Measurements from ENCODE around the gene FAM53B.

DNA sequence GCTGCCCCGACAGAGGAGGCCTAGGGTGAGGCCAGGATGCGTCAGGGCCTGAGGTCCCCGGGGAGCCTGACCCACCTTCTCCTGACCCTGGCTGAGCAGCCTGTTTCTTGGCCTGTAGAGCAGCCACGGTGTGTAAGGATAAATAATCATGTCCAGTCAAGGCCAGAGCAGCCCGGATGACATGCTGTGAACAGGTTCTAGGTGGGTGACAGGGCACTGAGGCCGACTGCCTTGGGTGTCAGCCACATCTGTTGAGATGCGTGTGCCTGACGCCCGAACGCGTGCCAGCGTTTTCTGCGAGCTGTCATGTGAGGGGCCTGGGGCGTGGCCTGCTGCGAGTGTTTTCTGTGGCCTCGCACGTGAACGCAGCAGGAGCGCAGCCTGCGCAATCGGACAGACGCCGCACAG is 118.3 kb downstream of the FAM53B start:
- TF ChIP-seq, protein P1, sequence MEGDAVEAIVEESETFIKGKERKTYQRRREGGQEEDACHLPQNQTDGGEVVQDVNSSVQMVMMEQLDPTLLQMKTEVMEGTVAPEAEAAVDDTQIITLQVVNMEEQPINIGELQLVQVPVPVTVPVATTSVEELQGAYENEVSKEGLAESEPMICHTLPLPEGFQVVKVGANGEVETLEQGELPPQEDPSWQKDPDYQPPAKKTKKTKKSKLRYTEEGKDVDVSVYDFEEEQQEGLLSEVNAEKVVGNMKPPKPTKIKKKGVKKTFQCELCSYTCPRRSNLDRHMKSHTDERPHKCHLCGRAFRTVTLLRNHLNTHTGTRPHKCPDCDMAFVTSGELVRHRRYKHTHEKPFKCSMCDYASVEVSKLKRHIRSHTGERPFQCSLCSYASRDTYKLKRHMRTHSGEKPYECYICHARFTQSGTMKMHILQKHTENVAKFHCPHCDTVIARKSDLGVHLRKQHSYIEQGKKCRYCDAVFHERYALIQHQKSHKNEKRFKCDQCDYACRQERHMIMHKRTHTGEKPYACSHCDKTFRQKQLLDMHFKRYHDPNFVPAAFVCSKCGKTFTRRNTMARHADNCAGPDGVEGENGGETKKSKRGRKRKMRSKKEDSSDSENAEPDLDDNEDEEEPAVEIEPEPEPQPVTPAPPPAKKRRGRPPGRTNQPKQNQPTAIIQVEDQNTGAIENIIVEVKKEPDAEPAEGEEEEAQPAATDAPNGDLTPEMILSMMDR (conservative IDR thresholded peaks at IDR 0.05): no peak
- TF ChIP-seq EZH2 (IDR thresholded peaks at IDR 0.05; ENCODE audit: low read depth): no peak
